Measurements from ENCODE around the gene GALM. TPM values are rescaled to one million over a fixed set of nuclear protein-coding genes. Genes with fewer than 3 reads are reported as not detected.

The GALM gene
- total RNA-seq, 1 experiment from 2014 or later = 48.7 TPM

DNA sequence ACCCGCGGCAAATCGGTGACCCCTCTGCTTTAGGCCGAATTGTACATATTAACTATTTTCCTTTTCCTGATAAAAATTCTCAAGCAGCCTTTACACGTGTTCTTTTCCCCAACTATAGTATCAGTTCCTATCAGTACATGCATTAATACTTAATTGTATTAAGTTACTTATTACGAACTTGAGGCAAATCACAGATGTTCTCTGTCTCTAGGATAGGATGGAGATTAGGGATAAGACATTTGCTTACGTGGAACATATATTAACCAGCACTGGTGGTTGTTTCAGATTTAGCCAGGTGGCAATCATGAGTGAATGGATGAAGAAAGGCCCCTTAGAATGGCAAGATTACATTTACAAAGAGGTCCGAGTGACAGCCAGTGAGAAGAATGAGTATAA is 112.8 kb downstream of the GALM start:
- CTCF ChIA-PET = no interaction called here

DNA sequence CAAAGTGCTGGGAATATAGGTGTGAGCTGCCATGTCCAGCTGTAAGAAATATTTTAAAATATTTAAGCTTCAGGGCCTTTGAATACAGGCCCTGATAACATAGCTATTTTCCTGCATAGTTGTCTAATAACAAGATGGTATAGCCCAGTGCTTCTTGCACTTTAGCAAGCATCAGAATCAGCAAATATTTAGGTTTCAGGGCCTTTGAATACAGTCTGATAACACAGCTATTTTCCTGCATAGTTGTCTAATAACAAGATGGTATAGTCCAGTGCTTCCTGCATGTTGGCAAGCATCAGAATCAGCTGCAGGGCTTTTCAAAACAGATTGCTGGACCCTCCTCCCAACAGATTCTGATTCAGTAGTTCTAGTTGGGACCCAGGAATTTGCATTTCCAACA is 117.7 kb downstream of the GALM start:
- intact Hi-C loops (cut with micrococcal nuclease; ENCODE audit: unreplicated experiment) = no loop called here
- Mint-ChIP-seq H3K4me3 (ENCODE audit: unreplicated experiment) (no peak overlapping the region), H3K36me3 (ENCODE audit: insufficient read depth, unreplicated experiment) (peaks cover 20% of the 10 kb centered on the region), H3K9me3 (ENCODE audit: unreplicated experiment) (no peaks in the 10 kb centered on the region), H3K4me1 (ENCODE audit: low read depth, unreplicated experiment) (peaks cover 7% of the 10 kb centered on the region), H3K27me3 (ENCODE audit: insufficient read depth, unreplicated experiment) (no peaks in the 10 kb centered on the region), H3K27ac (ENCODE audit: unreplicated experiment) (no peak overlapping the region)
- ChIA-PET CTCF (no interaction called here), POLR2A (interaction anchor here (2.3 kb wide), 1 partner anchor 32 kb away, joined by 46 read pairs; the partner anchor contains the start of gene SRSF7)
- BruUV-seq (replicated peaks) = no TSS peak
- Histone ChIP-seq H3K4me3 (ENCODE audit: low read depth, low read length) (no peak overlapping the region), H3K9me3 (no peaks in the 10 kb centered on the region), H3K36me3 (ENCODE audit: control insufficient read depth, insufficient read depth, low read length) (no peaks in the 10 kb centered on the region; the same call in 1 of the 2 replicates), H3K27me3 (replicated peaks; ENCODE audit: control insufficient read depth, insufficient read depth, low read length) (no peaks in the 10 kb centered on the region), H3K4me1 (peaks cover 6% of the 10 kb centered on the region; the same call in 1 of the 2 replicates)
- no peak for DNase-seq
- TF ChIP-seq, protein P1, sequence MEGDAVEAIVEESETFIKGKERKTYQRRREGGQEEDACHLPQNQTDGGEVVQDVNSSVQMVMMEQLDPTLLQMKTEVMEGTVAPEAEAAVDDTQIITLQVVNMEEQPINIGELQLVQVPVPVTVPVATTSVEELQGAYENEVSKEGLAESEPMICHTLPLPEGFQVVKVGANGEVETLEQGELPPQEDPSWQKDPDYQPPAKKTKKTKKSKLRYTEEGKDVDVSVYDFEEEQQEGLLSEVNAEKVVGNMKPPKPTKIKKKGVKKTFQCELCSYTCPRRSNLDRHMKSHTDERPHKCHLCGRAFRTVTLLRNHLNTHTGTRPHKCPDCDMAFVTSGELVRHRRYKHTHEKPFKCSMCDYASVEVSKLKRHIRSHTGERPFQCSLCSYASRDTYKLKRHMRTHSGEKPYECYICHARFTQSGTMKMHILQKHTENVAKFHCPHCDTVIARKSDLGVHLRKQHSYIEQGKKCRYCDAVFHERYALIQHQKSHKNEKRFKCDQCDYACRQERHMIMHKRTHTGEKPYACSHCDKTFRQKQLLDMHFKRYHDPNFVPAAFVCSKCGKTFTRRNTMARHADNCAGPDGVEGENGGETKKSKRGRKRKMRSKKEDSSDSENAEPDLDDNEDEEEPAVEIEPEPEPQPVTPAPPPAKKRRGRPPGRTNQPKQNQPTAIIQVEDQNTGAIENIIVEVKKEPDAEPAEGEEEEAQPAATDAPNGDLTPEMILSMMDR (IDR thresholded peaks at IDR 0.05; ENCODE audit: insufficient read depth in 1 of 2, low read depth in 1 of 2, low read length in 1 of 2, severe bottlenecking in 1 of 2, unreplicated experiment in 1 of 2) = no peak

More for the DNA sequence above, 112.8 kb downstream of the GALM start:
- no peaks in the 10 kb centered on the region for H3K9me3 ChIP-seq
- DNase-seq = no peak
- H3K36me3 ChIP-seq (ENCODE audit: control insufficient read depth, insufficient read depth, low read length) = no peaks in the 10 kb centered on the region; the same call in 1 of the 2 replicates
- peaks cover 6% of the 10 kb centered on the region; the same call in 1 of the 2 replicates for H3K4me1 ChIP-seq
- peaks cover 13% of the 10 kb centered on the region for H3K4me1 Mint-ChIP-seq (ENCODE audit: low read depth, unreplicated experiment)
- H3K27me3 Mint-ChIP-seq (ENCODE audit: insufficient read depth, unreplicated experiment) = no peaks in the 10 kb centered on the region
- intact Hi-C loops (cut with micrococcal nuclease; ENCODE audit: unreplicated experiment) = loop anchor here (1.0 kb wide), 1 partner anchor 27 kb away; the partner anchor contains the start of gene SRSF7
- H3K4me3 Mint-ChIP-seq (ENCODE audit: unreplicated experiment) = peak overlapping the region; percentile 99
- no peaks in the 10 kb centered on the region for H3K27me3 ChIP-seq (replicated peaks; ENCODE audit: control insufficient read depth, insufficient read depth, low read length)
- POLR2A ChIA-PET = interaction anchor here (1.0 to 1.6 kb wide), 2 partner anchors 27 kb away, joined by 9 read pairs; partner anchors contain the start of gene SRSF7
- H3K36me3 Mint-ChIP-seq (ENCODE audit: insufficient read depth, unreplicated experiment) = peaks cover 33% of the 10 kb centered on the region
- H3K27ac Mint-ChIP-seq (ENCODE audit: unreplicated experiment) = peak overlapping the region; percentile 94
- TF ChIP-seq, protein P1 (IDR thresholded peaks at IDR 0.05; ENCODE audit: insufficient read depth in 1 of 2, low read depth in 1 of 2, low read length in 1 of 2, severe bottlenecking in 1 of 2, unreplicated experiment in 1 of 2) = no peak
- BruUV-seq (replicated peaks) = no TSS peak
- H3K4me3 ChIP-seq (ENCODE audit: low read depth, low read length) = peak overlapping the region; percentile 73
- no peaks in the 10 kb centered on the region for H3K9me3 Mint-ChIP-seq (ENCODE audit: unreplicated experiment)

Other genes starting within 250 kb of the GALM start
- gene HNRNPLL, start 63.2 kb upstream of the GALM start, total RNA-seq (2022) = 58.0 and 59.4 TPM in 2 replicates
- gene SRSF7, start 85.2 kb downstream of the GALM start, total RNA-seq (2022) = 224 and 233 TPM in 2 replicates
- 21.3 and 24.2 TPM in 2 replicates for gene GEMIN6, start 112.1 kb downstream of the GALM start, total RNA-seq (2022)
- 18.3 and 20.6 TPM in 2 replicates for gene DHX57, start 209.8 kb downstream of the GALM start, total RNA-seq (2022)
- 4.8 and 5.5 TPM in 2 replicates for gene MORN2, start 209.9 kb downstream of the GALM start, total RNA-seq (2022)
- gene ARHGEF33, start 223.8 kb downstream of the GALM start, total RNA-seq (2022) = 0.26 TPM in 1 of 2 replicates, not detected in the other